Placental pericyte (primary cell): ENCODE results near the gene AKAP8. TPM values are rescaled to one million over a fixed set of nuclear protein-coding genes. Genes with fewer than 3 reads are reported as not detected.

Experiments
- small RNA-seq: library from RNA; depleted of rRNA; stranded (forward); fragments of <200 nt; gene quantifications from one replicate; pipeline ENCODE3, GENCODE V24; 2012; ENCODE audit warnings: low replicate concordance
- total RNA-seq: library from RNA; depleted of rRNA; stranded (reverse); fragments of >200 nt; gene quantifications from 2 replicates; pipeline ENCODE4 v1.2.3, GENCODE V29; 2012

The AKAP8 gene
- total RNA-seq: 19.7 and 23.5 TPM in 2 replicates

DNA sequence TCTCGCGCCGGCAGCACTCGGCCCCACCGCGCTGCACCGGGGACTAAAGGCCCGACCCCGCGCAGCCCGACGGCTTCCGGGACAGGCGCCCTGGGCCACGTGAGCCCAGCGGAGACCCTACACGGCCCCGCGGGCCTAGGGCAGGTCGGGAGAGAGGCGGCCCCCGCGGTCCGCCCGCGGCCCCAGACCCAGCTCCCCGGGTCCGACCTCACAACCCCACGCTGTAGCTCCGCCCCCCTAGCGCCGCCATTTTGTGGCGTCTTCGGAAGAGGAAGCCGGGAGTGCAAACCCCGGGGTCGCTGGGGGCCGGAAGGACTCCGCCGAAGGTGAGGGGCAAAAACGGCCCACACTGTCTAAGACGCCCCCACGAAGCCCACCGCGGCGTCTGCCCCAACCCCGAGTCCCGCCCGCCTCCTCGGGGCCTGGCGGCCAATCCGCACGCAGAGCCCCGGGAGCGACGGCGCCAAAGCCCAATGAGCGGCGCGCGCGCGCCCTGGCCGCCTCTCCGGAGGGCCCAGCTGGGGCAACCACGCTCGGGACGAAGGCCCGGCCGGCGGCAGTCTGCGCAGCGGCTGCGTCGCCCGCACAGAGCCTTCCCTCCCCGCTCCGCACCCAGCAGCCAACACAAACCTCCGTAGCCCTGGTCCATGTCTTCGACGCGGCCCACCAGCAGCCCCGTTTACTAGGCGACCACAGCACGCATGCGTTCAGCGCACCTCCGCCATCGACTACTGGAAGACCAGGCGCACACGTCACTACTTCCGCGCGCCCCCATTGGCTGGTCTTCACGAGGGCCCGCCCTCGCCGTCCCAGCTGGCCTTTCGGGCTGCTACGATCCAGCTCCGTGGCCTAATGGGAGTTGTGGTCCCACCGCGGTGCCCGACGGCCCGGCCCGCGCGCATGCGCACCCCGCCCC lies at the start of gene AKAP8:
AKAP8 (minus strand) TSS at position 705 of the 916 bp plus-strand sequence; CDS start at position 649, 56 bp downstream.

DNA sequence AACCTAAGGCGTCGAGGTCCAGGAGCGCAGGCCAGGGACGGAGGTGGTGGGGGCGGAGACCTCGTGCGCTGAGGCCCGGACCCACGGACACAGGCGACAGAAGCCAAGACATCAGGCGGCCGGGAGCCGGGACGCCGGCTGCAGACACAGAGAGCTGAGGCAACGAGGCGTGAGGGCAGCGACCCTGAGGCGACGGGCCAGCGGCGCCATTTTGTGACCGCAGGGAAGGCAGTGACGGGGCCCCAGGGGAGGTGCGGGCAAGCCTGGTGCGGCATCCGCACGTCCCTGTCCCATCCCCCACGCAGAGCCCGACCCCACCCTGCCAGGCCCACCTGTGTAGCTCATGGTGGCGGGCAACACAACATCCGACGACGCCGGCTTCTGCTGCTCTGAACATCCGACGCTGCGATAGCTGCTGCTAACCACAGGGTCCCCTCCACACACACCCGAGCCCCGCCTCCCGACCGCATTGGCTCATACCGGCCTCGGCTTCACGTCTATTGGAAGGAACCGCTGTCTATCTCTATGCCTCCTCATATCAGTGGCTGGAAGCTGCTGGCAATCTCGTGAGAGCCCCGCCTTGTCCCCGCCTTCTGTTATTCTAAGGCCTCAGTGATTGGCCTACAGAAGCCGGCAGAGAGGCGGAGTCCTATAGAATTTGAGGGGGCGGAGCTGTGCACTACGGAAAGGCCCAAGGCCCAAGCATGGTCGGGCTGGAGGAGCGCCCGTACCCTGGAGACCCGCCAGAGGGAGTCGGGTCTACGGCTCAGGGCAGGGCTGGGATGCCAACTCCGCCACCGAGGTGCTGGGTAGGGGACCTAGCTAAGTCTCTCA lies 39.2 kb upstream of the AKAP8 start, which contains the start of gene AKAP8L:
AKAP8L (minus strand) TSS at position 410 of the 834 bp plus-strand sequence; CDS start at position 345, 65 bp downstream.

DNA sequence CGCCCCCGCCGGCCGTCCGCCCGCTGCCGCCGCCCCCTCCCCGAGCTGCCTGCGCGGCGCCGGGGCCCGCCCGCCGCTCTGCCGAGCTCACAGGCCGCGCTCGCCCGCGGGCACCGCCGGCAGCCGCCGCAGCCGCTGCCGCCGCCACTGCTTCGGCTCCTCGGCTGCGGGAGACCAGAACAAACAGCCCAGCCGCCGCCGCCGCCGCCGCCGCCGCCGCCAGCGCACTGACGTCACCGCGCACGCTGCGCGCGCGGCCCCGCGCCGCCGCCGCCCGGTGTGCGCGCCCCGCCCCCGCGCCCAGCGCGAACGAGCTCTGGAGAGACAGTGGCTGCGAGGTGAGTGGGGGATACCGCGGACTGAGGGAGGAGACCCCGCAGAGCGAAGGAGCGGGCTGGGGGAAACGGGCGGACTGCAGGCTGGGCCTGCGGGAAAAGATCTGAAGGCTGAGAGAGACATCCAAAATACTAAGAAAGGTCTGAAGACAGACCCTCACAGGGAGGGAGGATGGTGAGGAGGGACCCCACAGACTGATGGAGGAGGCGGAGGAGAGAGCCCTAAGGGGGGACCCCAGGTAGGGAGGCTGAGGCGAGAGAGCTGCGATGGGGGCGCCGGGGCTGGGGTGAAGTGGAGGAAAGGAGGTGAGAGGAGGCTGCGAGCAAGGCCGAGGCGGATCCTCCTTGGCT lies 47.1 kb downstream of the AKAP8 start, which contains the start of gene BRD4:
BRD4 (minus strand) TSS at position 229 of the 686 bp plus-strand sequence. CDS start 59,440 bp downstream, outside the sequence.

Small RNAs within 50 kb of the gene (small RNA-seq; reads per million reads assigned to genes)
- not detected for gene AC005776.1

Other genes starting within 250 kb of the AKAP8 start
- 5.3 and 63.7 TPM in 2 replicates for gene NOTCH3, start 178.8 kb downstream of the AKAP8 start, total RNA-seq
- gene EPHX3, start 147.3 kb downstream of the AKAP8 start, total RNA-seq: 0.14 TPM in 1 of 2 replicates, not detected in the other
- 32.6 and 39.8 TPM in 2 replicates for gene BRD4, start 47.2 kb downstream of the AKAP8 start, total RNA-seq
- gene AKAP8L, start 39.2 kb upstream of the AKAP8 start, total RNA-seq: 64.3 and 75.6 TPM in 2 replicates
- gene WIZ, start 70.2 kb upstream of the AKAP8 start, total RNA-seq: 11.2 TPM in 2 replicates
- not detected in 2 replicates for gene RASAL3, start 84.8 kb upstream of the AKAP8 start, total RNA-seq
- not detected in 2 replicates for gene PGLYRP2, start 99.7 kb upstream of the AKAP8 start, total RNA-seq
- not detected in 2 replicates for gene CYP4F22, start 128.7 kb upstream of the AKAP8 start, total RNA-seq
- not detected in 2 replicates for gene CYP4F8, start 235.4 kb upstream of the AKAP8 start, total RNA-seq